ENCODE results near the gene RAB36. TPM values are rescaled to one million over a fixed set of nuclear protein-coding genes. Genes with fewer than 3 reads are reported as not detected.

Gene RAB36
- total RNA-seq, 1 experiment from 2014 or later = 1.4 TPM

GRCh38 chr22:23115369-23115768, 29.9 kb upstream of the RAB36 start:
- H3K4me1 Mint-ChIP-seq = peaks cover 14 to 22% of the 10 kb centered on the region in 2 experiments; a peak in 3 of 4 replicates
- no CpG with 5 or more reads among the region's 7 CpGs for WGBS (ENCODE audit: extremely low coverage, insufficient read length, low lambda C conversion rate)
- no peak overlapping the region for H3K27ac ChIP-seq (ENCODE audit: insufficient read length, low read depth, low read length)

More at GRCh38 chr22:23115369-23115768, 29.9 kb upstream of the RAB36 start:
- H3K4me1 ChIP-seq (ENCODE audit: insufficient read depth, low read length) = no peaks in the 10 kb centered on the region
- no peaks in the 10 kb centered on the region for H3K79me2 ChIP-seq (ENCODE audit: insufficient read depth, low read length)
- H3K9ac ChIP-seq (ENCODE audit: extremely low read depth, insufficient read length, low read length) = no peak overlapping the region
- no peaks in the 10 kb centered on the region for H3K9me3 Mint-ChIP-seq
- H3K36me3 Mint-ChIP-seq (ENCODE audit: insufficient read depth in 1 of 3, low read depth in 3 of 3) = no peaks in the 10 kb centered on the region
- no peak for TF ChIP-seq CTCF (conservative IDR thresholded peaks at IDR 0.05)
- no peak overlapping the region for H2BK5ac ChIP-seq (ENCODE audit: insufficient read length, low read length)
- H3K23ac ChIP-seq (ENCODE audit: insufficient read length, low read depth, low read length) = no peak overlapping the region
- H4K91ac ChIP-seq (ENCODE audit: insufficient read length, low read depth, low read length) = no peak overlapping the region
- H3K4me2 ChIP-seq (ENCODE audit: insufficient read depth, insufficient read length, low read length) = no peak overlapping the region
- H3K27me3 Mint-ChIP-seq (ENCODE audit: low read depth) = peaks cover 36% of the 10 kb centered on the region
- no peaks in the 10 kb centered on the region for H3K23me2 ChIP-seq (ENCODE audit: insufficient read length, low read depth, low read length, poor library complexity, severe bottlenecking)
- no peak overlapping the region for H3K18ac ChIP-seq (ENCODE audit: insufficient read length, low read depth, low read length)
- H2BK120ac ChIP-seq (ENCODE audit: low read depth, low read length, poor library complexity, severe bottlenecking) = no peak overlapping the region
- no peaks in the 10 kb centered on the region; the same call in 1 of the 2 replicates for H3K27me3 ChIP-seq (ENCODE audit: insufficient read depth, low read length)
- no peak overlapping the region for H4K8ac ChIP-seq (replicated peaks; ENCODE audit: insufficient read length, low read depth, low read length)
- no peaks in the 10 kb centered on the region for H3K9me3 ChIP-seq (ENCODE audit: control insufficient read depth, low read depth, low read length)
- H2BK12ac ChIP-seq (ENCODE audit: insufficient read length, low read depth, low read length) = no peak overlapping the region
- no peak overlapping the region; the same call in 1 of the 2 replicates for H3K14ac ChIP-seq (ENCODE audit: insufficient read depth, low read length)
- H2AFZ ChIP-seq (ENCODE audit: low read length) = no peak overlapping the region
- no peaks in the 10 kb centered on the region for H4K20me1 ChIP-seq (ENCODE audit: control insufficient read depth, insufficient read depth, insufficient read length)
- DNase-seq = no peak
- H3K56ac ChIP-seq (ENCODE audit: insufficient read length, low read depth, low read length) = no peak overlapping the region
- H2BK20ac ChIP-seq (ENCODE audit: low read depth, low read length, poor library complexity, severe bottlenecking) = no peak overlapping the region
- no peak overlapping the region for H2BK15ac ChIP-seq (ENCODE audit: low read depth, low read length)
- no peak overlapping the region for H3K4me3 Mint-ChIP-seq
- no peak overlapping the region for H3K27ac Mint-ChIP-seq
- no peak overlapping the region for H3T11ph ChIP-seq (ENCODE audit: low read length)
- no peak overlapping the region for H3K4ac ChIP-seq (ENCODE audit: low read depth, low read length)
- no peaks in the 10 kb centered on the region for H3K79me1 ChIP-seq (ENCODE audit: insufficient read depth, low read depth, low read length, poor library complexity, severe bottlenecking)
- no peak overlapping the region for H2AK5ac ChIP-seq (ENCODE audit: insufficient read length, low read length)
- no peak overlapping the region for H4K5ac ChIP-seq (ENCODE audit: insufficient read length, low read depth, low read length)
